GM20000 (cell line): ENCODE measurements around the gene CABP7.

Source experiments
- DNase-seq: peaks from one replicate; pipeline ENCODE4 v3.0.0; 2012; ENCODE audit warnings: low spot score
- TF ChIP-seq, protein P1 (sequence below): IDR thresholded peaks from 2 replicates; pipeline ENCODE4 v1.5.1; 2012; ENCODE audit warnings: mild to moderate bottlenecking, control low read depth; ENCODE audit errors: extremely low read depth, missing control alignments

Gene CABP7

GRCh38 chr22:29726106-29726505, 6.3 kb downstream of the CABP7 start:
- TF ChIP-seq, protein P1, sequence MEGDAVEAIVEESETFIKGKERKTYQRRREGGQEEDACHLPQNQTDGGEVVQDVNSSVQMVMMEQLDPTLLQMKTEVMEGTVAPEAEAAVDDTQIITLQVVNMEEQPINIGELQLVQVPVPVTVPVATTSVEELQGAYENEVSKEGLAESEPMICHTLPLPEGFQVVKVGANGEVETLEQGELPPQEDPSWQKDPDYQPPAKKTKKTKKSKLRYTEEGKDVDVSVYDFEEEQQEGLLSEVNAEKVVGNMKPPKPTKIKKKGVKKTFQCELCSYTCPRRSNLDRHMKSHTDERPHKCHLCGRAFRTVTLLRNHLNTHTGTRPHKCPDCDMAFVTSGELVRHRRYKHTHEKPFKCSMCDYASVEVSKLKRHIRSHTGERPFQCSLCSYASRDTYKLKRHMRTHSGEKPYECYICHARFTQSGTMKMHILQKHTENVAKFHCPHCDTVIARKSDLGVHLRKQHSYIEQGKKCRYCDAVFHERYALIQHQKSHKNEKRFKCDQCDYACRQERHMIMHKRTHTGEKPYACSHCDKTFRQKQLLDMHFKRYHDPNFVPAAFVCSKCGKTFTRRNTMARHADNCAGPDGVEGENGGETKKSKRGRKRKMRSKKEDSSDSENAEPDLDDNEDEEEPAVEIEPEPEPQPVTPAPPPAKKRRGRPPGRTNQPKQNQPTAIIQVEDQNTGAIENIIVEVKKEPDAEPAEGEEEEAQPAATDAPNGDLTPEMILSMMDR, result no peak
- DNase-seq, result no peak

GRCh38 chr22:29726512-29727130, 6.8 kb downstream of the CABP7 start:
- no peak for DNase-seq
- TF ChIP-seq, protein P1, result no peak

GRCh38 chr22:29727131-29727523, 7.3 kb downstream of the CABP7 start:
- DNase-seq, result peak; percentile 81

GRCh38 chr22:29729161-29729560, 9.4 kb downstream of the CABP7 start:
- TF ChIP-seq, protein P1, result no peak
- DNase-seq, result no peak

More at GRCh38 chr22:29727131-29727523, 7.3 kb downstream of the CABP7 start:
- TF ChIP-seq, protein P1, result no peak

DNA sequence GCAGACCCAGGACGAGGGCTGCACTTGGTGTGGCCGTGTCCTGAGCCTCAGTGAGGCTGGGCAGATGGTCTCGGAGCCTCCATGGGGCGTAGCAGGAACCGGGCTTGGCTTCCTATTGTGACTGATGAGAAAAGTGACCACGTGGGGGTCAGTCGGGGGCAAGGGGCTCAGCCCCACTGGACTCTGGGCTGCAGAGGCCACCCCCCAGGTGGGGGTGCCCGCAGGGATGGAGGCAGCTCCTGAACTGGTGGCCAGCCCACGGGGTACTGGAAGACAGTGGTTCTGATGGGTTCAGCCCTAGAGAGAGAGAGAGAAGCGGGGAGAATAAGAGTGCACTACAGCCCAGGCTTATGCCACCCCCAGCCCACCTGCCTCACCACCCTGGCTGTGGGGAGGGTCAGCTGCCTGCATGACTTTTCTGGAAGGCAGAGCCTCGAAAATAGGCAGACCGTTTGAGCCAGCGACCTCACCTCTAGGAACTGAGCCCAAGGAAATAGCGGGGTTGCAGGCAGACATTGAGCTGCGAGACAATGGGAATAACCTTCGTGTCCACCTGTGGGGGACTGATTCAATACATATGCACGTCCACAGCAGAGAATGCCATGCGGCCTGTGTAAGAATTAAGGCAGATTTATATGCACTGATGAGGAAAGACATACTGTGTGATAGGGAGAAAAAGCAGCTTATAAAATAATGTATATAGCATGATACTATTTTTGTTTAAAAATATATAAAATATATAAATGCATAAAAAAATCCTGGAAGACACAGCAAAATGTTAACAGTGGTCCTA, 11.5 kb downstream of the CABP7 start:
- no peak for DNase-seq
- TF ChIP-seq, protein P1, result no peak

- DNase-seq, result no peak
- TF ChIP-seq, protein P1, result no peak
Observed at GRCh38 chr22:29732883-29733282, 13.1 kb downstream of the CABP7 start.

DNA sequence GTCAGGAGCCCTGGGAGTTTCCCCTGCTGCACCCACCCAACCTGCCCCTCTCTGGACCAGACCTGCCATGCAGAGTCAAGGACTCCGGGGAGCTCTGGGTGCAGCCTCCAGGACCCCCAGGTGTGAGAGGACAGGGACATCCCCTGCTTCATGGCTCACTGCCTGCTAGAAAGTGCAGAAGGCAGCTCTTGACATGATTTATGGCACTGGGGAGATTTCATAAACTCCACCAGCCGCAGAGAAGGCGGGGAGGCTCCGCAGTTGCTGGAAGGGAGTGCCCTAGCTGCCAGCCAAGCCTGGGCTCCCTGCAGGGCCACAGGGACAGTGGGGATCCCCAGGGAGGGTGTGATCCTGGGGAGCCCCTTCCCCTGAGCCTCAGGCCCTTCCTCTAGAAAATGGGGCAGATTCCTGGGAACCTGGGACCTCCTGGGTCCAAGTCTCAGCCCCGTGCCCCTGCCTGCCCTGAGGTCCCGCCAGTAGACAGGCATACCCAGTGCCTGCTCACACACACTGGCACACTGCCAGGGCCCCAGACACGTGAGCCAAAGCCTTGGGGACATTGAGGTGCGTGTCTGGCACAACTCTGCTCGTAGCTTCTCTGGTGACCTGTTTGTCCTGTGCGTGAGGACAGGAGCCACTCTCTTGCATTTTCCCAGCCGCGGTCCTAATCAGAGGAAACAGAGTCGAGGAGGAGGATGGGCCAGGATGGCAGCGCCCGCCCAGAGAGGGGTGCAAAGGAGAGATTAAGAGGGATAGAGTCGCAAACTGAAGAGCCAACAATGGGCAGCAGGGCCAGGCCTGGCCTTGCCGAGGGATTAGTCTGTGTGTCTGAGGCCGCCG, 13.8 kb downstream of the CABP7 start:
- DNase-seq, result no peak
- TF ChIP-seq, protein P1, result no peak
